AG10803 (cell line): ENCODE results near the gene MTA2.
"Not testable (repeated sequence)": the region's sequence is repeated elsewhere in the genome, so short reads cannot be mapped to it uniquely, and the experiment has no call there.

Experiments
- DNase-seq: peaks from one replicate; pipeline ENCODE4 v3.0.0; 2010; ENCODE audit warnings: low read depth
- H3K4me3 ChIP-seq: 2 replicates; pipeline ENCODE4 v1.5.1; 2011; ENCODE audit warnings: mild to moderate bottlenecking, low read length, control low read depth
- CTCF ChIP-seq: conservative IDR thresholded peaks from 2 replicates; pipeline ENCODE4 v1.5.1; 2011; ENCODE audit warnings: mild to moderate bottlenecking, low read length, control low read depth, inconsistent platforms

Gene MTA2

GRCh38 chr11:62591448-62592145 is 10.1 kb downstream of the MTA2 start, which contains the start of gene TUT1:
TSS of gene TUT1 (minus strand) at chr11:62591523. CDS start at chr11:62591485, 38 bp downstream.
- DNase-seq, result peak; percentile 99
- 0 out of 2 replicates have a peak, but pooled peaks have one; percentile 5 for TF ChIP-seq CTCF
- H3K4me3 ChIP-seq, result peak within 1 kb of the TSS; percentile 93

DNA sequence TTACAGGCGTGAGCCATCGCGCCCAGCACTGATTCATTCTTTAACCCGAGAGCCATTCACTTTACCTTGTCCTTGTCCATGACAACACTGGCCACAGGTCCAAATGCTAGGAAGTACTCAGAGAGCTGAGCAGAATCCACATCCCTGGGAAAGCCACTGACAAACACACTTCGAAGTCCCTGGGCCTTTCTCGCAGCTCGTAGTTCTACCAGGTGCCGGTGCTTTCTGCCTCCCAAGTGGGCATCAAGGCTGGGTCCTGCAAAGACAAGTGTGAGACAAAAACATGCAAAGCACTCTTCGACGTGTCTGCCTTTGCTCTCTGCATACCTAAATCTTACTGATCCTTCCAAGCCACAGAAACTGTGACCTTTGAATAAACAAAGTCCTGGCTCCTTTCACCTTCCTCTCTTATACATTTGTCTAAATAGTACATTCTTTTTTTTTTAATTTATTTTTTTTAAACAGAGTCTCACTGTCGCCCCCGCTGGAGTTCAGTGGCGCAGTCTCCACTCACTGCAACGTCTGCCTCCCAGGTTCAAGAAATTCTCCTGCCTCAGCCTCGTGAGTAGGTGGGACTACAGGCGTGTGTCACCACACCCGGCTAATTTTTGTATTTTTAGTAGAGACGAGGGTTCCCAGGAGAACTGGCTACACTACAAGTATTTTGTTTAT is 12.6 kb downstream of the MTA2 start:
- no peak overlapping the region for H3K4me3 ChIP-seq
- TF ChIP-seq CTCF, result no peak; the same call in 1 of the 2 replicates
- DNase-seq, result no peak

- not testable (repeated sequence) for DNase-seq, H3K4me3 ChIP-seq
Observed at GRCh38 chr11:62585356-62585755, 16.3 kb downstream of the MTA2 start.

GRCh38 chr11:62581735-62582134 is 19.9 kb downstream of the MTA2 start:
- DNase-seq, H3K4me3 ChIP-seq: not testable (repeated sequence)

DNA sequence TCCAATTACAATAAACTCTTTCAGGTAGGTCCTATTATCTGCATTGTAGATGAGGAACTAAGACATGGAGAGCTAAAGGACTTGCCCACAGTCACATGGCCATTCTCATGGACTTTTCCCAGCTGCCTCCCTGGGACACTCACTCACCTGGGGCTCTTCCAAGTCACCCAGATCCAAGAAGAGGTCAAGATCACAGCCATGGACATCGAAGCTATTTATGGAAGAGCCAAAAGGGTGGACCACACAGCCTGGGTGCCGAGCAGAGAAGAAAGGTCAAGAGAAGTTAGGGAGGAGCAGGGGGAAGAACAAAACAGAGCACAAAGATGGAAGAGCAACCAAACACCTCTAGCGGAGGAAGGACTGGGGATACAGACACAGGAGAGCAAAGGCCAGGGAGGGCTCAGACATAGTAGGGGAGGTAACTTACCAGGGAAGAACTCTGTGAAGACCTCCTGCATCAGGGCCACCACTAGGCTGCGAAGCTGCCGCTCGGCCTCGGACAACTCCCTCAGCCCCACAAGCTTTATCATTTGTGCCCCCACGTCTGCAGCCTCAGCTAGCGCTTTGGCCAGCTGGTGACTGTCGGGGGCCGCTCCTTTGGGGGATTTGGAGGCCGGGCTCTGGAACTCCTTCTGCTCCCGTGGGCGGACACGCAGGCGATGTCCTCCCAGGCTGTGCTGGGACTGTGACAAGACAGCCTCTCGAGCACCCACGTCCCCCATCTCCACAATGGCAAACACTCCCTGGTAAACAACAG is 20.5 kb downstream of the MTA2 start:
- no peak for DNase-seq
- H3K4me3 ChIP-seq, result no peak overlapping the region
- no peak for TF ChIP-seq CTCF

GRCh38 chr11:62579252-62579651 is 22.4 kb downstream of the MTA2 start:
- no peak overlapping the region for H3K4me3 ChIP-seq
- no peak for DNase-seq
- TF ChIP-seq CTCF, result no peak

DNA sequence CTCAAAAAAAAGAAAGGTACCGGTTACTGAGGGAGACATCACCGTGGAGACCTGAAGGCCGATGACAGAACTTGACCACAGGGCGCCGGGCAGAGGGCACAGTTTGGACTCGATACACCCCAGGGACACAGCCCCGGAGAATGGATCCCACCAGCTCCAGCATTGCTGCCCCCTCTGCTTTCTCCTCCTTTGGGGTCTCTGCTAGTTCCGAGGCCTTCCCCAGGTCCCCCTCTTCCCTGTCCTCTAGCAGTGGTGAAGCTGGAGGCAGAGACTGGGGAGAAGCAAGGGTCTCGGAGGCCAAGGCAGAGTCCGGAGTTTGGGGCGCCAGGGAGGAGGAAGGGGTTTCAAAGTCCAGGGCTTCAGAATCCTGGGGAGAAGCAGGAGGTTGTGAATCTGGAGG is 23.1 kb downstream of the MTA2 start:
- TF ChIP-seq CTCF, result no peak
- no peak overlapping the region for H3K4me3 ChIP-seq
- DNase-seq, result no peak
